HG03103 (cell line): ENCODE results near the gene SLC35F3.

Experiments used
- ATAC-seq: cut with Tn5 transposase; IDR thresholded peaks from one replicate; pipeline ENCODE4 v1.9.1; 2021; ENCODE audit warnings: low read depth; ENCODE audit not compliant: unreplicated experiment

The SLC35F3 gene

DNA sequence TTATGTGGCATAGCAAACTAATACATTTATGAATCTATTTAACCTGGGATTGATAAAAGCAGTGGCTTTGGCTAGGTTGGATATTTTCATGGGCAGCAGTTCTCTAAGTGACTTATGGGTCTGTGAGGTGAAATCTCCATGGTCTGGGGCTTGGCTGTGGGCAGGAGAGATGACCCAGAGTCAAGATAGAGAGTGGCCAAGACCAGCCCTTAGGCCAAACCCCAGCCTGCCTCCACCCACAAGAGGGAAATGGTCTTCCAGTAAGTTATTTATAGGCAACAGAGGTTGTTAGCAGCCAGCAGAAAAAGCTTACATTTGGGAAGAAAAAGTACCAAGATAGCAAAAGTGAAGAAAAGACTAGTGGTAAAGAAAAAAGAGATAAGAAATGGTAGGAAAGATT lies 61.4 kb downstream of the SLC35F3 start:
- no peak for ATAC-seq

DNA sequence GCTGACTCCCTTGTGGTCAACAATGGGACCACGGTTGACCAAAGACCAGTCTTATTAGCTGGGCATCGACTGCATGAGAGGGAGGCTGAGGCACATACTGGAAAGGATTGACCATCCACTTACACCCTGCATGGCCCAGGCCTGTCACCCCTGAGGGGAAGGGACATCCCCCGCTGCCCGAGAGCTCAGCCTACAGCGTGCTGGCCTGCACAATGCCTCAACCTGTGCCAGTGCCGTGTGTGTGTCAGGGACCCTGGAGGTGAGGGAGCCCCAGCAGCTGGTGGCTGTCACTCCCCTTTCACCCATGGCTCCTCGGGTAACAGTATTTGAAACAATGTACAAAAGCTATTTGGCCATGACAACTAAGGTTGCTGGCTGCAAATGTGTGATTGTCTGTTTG lies 67.3 kb downstream of the SLC35F3 start:
- ATAC-seq, result no peak

DNA sequence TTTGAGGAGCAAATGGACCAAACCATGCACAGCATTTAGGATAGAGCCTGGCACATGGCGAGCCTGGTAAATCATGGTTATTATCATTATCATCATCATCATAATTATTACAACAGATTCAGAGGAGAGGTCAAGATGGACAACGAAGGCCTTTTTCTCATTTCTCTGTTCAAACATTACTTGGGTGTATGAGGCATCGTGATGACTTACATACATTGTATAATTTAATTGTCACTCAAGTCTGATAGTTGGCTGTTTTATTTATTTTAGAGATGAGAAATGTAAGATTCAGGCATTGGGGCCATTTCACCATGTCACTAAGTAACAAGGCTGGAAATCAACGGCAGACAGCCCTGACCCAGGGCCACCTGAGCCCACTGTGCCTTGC lies 68.1 kb downstream of the SLC35F3 start:
- no peak for ATAC-seq

DNA sequence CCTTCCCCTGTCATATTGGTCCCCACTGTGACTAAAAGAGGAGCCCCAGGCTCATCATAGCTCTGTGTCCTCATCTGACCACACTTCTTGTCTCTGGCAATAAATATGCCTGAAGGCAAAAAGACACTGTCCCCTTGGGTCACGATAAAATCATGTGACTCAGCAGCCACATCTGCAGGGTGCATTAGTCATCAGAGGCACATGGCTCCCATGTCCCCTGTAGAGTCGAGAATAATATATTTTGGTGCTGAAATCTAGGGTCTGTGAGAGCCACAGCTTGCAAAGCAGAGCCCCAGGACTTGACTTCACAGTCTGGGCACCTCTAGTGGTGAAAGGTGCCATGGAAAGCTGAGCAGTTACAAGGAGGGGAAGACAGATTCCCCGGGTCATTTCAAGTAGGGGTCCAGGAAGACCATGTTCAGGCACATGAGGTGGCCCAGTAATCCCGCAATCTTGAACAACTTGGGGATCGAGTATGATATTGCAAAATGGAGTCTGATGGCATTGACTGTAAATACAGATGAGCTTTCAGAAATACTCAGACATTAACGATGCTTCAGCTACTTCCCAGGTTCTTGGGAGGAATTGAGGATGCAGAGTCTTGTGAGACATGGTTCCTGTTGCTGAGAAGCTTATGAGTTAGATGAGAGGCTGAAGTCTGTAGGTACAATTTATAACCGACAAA lies 68.6 kb downstream of the SLC35F3 start:
- no peak for ATAC-seq

DNA sequence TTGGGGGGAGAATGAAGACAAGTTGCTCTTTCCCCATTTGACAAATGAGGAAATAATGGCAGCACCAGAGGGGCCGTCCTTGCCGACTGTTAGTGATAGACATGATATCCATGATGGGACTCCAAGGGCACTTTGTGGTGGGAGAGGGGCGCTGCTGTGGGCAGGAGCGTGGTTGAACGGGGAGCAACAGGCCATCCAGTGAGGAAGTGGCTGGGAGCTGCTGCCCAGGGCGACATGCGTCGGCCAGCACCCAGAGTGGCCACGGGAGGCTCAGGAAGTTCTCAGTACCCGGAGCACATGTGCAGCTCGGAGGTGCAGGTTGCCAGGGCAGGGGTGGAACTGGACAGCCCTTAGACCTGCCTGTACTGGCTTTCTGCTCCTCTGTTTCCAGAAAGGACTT lies 71.0 kb downstream of the SLC35F3 start:
- no peak for ATAC-seq

DNA sequence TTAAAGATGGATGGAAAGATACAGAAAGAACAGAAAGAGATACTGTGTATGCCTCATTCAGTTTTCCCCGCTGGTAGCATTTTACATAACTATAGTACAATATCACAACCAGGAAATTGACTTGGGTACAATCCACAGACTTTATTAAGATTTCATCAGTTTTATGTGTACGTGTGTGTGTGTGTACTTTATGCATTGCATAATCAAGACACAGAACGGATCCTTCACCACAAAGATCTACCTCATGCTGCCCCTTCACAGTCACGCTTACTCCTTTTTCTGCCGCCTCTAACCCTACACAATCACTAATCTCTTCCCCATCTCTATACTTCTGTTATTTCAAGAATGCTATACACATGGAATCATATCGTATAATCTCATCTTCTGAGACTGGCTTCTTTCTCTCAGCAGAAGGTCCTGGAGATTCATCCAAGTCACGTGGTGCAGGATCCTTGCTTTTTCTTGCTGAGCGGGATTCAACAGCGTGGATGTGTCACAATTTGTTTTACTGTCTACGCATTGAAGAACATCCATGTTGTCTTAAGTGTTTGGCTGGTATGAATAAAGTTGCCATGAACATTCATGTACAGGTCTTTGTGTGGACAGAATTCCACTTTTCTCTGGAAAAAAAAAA lies 76.7 kb downstream of the SLC35F3 start:
- no peak for ATAC-seq

DNA sequence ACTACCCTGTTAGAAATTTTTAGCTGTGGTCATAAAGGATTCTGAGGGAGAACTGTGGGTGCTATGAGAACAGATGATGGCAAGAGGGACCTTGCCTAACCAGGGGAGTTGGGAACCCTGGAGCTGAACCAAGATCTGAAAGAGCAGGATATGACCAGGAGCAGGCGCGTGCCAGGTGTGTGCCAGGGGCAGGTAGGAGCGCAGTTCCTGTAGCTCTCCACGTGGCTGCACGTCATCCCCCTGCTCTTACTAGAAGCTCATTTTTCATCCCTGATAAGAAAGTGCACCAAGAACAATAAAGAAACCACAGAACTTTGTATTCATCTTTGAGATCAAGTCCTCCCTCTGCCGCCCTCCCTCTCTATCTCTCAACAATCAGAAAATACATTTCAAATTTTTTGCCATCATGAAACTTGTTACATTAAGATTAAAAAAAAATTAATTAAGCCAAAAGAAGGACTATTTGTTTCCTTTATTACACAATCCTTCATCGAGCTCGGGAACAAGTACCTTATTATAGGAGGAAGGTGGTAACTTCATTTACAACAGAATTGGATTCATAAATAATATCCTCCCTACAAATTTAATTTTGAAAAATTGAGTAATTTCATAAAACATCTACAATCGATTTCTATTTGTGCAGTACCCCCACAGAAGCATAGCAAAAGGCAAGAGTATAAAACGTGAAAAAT lies 78.5 kb downstream of the SLC35F3 start:
- ATAC-seq, result no peak

DNA sequence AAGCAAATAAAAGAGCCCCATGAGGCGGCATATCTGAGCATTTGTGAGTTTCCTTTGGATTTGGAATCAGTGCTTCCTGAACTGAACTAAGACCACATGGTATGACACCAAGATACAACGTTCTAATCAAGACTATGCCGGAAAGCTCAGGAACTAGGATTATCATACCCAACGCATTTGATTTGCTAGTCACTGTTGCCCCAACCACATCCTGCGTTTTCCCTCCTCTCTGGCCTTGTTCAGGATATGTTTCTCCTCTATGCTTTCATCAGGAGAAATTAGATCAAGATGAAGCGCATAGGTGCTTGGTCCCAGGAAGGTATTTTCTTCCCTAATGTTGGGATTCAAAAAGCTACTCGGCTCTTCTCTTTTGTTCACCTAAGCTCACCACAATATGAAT lies 79.3 kb downstream of the SLC35F3 start:
- ATAC-seq, result no peak

DNA sequence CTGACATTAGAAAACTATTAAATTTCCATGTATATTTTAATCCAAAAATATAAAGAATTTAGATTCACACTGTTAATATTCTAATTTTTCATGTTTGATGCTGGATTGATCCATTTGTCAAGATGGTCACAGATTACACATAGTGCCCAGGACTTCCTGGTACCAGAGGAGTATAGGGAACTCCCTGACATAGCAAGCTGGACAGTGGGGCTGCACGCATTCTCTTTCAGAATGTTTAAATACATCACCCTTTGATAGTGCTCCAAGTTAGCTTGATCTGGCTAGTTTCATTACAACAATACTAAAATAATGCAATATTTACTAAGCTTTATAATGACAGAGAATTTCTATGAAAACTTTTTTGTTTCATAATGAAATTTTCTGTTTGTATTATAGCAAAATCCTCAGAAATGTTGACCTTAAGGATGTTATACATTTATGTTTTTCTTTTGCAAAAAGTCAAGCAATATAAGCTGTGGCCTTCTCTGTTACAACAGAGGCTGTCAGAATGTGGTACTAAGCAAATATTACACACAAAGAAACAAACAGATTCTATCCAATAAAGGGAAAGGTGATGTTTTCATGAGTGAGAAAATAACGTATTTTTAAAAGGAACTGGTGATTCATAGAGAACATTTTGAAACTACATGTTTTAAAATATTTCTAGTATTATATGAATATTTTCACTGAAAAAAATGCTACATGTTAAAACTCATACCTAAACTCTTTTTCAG lies 84.7 kb downstream of the SLC35F3 start:
- ATAC-seq, result no peak

DNA sequence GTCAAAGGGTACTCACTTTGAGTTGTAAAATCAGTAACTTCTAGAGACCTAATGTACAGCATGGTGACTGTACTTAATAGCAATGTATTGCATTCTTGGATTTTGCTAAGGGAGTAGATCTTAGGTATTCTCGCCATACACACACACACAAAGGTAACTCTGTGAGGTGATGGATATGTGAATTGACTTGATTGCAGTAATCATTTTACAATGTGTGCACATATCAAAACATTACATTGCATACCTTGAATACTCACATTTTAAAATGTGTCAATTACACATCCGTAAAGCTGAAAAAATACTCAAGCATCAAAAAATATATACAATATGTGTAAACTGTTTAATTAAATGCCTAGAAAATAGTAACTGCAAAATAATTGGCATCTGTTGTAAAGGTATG lies 86.0 kb downstream of the SLC35F3 start:
- ATAC-seq, result no peak

DNA sequence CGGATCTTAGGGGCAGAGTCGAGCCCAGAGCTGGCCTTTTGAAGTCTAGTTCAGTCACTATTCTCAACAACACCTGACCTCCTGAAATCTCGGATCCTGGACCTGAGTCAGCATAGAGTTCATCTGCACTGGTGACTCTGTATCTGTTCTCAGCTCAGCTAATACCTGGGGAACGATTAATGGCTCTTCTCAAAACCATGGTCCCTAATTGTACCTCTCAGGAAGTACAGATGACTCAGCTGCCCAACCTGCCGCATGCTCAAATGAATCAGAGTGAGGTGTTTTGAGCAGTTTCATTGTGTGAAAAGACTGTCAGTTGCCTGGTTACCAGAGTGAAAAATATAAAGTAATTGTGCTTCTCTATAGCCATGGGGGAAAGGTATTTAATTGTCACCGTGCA lies 89.2 kb downstream of the SLC35F3 start:
- ATAC-seq, result no peak

DNA sequence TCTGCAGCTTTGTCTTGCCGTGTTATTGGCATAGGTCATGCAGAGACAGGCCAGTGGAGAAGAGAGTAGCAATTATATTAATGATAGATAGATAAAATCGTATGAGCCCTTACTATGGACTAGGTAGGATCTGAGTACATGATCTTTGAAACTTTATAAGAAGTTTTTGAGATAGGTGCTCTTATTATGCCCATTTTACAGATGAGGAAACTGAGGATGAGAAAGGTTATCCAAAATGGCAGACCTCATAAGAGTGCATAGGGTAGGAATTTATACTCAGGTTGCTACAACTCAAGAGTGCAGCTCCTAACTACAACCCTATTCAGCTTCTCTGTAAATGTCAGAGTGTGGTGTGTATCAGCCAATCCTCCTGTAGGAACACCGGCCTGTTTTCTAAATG lies 89.6 kb downstream of the SLC35F3 start:
- ATAC-seq, result no peak

DNA sequence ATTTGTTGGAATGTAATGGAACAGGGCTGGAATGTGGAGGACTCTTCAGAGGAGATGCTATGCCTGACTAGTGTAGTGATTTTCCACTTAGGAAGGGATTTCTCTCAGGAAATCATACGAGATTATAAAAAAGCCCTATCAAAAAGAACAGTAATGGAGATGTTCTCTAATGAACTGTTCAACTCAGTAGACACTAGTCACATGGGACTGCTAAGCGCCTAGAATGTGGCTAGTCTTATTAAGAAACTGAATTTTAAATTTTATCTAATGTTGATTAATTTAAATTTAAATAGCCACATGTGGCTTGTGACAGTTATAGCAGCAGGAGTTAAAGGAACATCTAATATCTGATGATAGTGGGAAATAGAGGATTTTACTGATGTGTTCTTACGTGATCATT lies 94.0 kb downstream of the SLC35F3 start:
- ATAC-seq, result no peak

DNA sequence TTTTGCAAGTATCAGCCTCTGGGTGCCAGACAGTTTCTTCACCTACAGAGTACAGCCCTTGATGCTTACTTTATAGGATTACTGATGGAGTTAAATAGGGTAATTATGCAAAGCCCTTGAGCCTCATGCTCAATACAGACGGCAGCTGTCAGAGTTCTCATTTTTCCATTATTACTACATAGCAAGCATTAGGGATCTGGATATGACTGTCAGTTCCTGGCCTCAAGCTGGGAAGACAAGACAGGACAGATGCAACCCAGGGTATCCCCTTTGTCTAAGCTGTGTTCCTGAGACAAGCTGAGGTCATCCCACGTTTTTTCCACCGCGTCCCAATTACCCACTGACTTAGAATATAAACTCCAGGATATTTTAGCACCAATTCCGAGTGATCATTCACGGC lies 94.4 kb downstream of the SLC35F3 start:
- ATAC-seq, result no peak

DNA sequence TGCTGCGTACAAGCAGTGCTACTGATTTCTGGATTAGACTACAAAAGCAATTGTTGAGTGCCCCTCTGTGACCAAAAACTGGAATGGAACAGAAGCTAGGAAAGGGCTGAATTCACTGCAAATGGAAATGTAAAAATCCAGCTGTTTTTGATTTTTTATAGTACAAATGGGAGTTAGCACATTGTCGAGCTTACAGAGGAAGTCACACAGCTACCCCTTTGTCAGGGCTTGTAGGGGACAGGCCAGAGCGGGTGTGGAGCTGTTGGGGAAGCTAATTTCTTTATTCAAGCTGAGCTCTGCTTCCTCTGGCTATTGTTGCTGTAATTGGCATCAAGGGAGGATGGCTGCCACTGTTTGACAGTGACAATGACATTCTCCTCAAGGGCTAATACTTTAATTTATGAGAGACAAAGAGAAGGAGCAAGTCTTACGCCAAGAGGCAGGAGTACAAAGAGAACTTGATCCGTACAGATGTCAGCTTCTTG lies 96.1 kb downstream of the SLC35F3 start:
- ATAC-seq, result no peak

DNA sequence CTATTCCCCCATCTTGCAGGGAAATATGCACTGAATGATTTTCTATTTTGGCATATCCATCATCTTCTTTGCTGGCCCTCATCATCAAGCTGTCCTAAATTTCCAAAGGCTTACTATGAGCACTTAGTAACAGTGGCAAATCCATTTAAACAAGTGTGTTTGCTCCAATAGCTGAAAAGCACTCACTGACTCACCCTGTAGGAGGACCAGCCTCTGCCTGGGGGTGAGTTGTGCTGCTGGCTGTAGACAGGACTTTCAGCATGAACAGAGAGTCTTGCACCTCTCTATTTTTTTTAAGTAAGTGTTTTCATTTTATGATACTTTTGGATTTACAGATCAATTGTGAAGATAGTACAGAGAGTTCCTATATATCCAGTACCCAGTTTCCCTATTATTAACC lies 97.3 kb downstream of the SLC35F3 start:
- ATAC-seq, result no peak

DNA sequence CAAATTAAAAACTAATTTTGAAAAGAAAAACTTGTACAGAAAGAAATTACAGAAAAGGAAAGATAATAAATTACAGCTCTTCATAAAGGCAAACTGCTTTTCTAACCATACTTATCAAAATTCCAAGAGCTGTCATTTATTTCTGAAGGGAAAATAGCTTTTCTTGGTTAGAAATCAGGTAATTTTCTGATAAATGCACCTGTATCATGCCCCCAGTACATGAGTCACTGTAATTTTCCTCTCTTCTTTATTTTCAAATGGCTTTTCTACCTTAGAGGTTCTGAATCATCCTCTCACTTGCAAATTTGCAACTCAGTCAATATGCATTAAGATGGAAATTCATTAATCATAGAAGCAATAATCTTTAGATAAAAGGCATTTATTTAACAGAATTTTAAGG lies 100.1 kb downstream of the SLC35F3 start:
- ATAC-seq, result no peak

DNA sequence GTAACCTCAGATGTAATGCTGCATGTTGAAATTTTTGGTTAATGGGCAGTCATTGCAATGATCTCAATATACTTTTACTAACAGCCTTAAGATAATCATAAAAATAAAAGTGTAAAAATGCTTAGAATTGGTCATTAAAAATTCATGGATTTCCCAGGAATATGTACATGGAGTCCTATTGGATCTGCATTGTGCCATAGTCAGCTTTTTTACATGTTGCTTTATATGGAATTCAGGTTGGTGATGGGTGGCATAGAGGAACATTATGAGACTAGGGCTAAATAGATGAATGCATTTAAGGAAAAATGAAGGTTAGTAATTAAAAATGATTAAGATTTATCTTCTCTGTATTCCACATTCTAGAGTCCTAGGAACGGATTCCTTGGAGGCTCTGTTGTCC lies 103.2 kb downstream of the SLC35F3 start:
- no peak for ATAC-seq

DNA sequence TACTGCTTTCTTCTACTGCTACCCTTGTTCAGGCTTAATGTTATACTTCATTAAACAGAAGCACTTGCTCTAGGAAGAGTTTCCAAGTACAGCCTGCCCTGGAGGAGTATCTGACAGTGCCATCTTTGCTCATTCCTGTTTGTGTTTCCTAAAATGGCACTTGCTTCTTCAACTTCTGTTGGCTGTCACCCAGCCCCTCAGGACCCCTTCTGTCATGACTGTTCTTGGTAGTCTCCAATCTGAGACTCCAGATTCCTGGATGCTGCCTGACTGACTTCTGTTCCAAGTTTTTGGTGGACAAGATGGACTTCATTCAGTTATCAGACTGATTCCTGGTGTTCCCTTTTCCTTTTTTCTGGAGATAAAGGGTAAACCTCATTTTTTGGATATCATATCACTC lies 104.1 kb downstream of the SLC35F3 start:
- no peak for ATAC-seq

DNA sequence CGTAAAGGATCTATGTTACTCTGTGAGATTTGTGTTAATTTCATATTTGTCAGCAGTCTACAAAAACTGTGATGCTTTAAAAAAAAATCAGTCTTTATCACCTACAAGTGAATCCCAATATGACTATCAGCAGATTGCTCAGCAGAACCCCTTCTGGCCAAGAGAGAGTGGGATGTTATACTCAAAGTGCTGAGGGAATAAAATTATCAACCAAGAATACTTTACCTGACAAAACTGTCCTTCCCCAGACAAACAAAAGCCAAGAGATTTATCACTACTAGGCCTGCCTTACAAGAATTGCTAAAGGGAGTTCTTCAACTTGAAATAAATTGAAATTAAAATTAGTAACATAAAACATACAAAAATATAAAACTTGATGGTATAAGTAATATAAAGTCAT lies 105.2 kb downstream of the SLC35F3 start:
- no peak for ATAC-seq

DNA sequence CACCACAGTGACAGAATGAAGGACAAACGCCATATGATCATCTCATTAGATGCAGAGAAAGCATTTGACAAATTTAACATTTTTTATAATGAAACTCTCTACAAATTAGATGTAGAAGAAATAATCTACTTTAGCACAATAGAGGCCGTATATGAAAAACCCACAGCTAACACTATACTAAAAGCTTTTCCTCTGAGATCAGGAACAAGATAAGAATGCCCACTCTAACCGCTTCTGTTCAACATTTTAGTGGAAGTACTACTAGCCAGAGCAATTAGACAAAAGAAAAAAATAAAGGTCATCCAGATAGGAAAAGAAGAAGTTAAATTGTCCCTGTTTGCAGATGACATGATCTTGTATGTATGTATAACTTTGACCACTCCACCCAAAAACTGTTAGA lies 109.7 kb downstream of the SLC35F3 start:
- no peak for ATAC-seq
